ENCODE data around the gene URB2. TPM values are rescaled to one million over a fixed set of nuclear protein-coding genes. Genes with fewer than 3 reads are reported as not detected.

The URB2 gene
- 1 to 10 TPM; 6.8 to 8.9 TPM for total RNA-seq
- polyA plus RNA-seq = 1 to 10 TPM in 1 of 2 donors, under 1 TPM in 1; 0.50 to 2.1 TPM
- long read RNA-seq, donor 1, partial matches to known transcripts = 4 of 9 reads
- long read RNA-seq, donor 1, other reads (novel, unspliced or antisense) = 5 of 9 reads
- long read RNA-seq, donor 2, full-length matches to known transcripts = 1 of 4 reads
- long read RNA-seq, donor 2, partial matches to known transcripts = 1 of 4 reads
- long read RNA-seq, donor 2, other reads (novel, unspliced or antisense) = 2 of 4 reads

DNA sequence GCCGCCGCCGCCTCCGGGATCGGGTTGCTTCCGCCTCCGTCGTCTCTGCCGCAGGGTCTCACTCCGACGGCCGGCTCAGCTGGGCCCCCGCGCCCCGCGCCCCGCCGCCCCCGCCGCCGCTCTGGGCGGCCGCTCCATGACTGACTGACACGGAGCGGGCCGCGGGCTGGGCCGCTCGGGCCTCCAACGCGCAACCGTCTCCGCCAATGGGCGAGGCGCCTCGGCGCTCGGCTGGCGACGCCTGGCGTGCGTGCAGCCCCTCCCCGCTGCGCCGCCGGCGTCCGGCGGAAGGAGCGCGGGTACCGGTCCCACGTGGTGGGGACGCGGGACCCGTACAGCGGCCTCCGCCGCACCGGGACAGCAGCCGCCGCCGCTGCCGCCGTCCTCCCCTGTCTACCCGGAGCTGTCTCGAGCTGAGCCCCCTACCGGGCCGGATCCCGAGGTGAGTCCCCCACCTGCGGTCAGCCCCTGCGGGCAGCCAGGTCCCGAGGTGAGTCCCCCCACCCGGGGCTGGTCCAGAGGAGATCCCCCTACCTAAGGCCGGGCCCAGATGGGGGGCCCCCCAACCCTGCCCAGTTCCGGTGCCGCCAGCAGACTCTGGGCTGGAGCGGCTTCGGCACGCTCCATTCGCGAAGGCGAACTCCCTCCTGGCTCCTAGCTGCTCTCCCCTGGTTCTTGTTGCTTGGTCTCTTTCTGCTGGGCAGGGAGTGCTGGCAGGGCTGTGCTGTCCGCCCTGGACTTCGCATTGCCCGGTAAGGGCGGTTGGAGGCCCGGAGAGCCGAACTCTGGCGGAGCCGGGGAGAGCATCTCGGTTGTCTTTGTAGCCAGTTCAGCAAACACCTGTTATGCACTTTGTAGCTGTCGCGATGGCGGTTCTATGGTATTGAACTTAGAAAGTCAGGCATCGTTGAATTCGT lies at the start of gene URB2, which contains the start of gene TAF5L:
URB2 (plus strand) TSS at position 333 of the 917 bp plus-strand sequence. CDS start 1,387 bp downstream, outside the sequence.
TAF5L (minus strand) TSS at position 208 of the 917 bp plus-strand sequence. CDS start 11,640 bp downstream, outside the sequence.
- Histone ChIP-seq H3K27ac (ENCODE audit: low read depth in 1 of 2, low read length in 2 of 2) (peak within 1 kb of the TSS; percentile 56 to 80), H3K4me1 (ENCODE audit: control insufficient read depth in 1 of 2, insufficient read depth in 2 of 2, low read length in 2 of 2) (peaks cover 0 to 5% of the 10 kb centered on the region in 2 donors), H3K36me3 (ENCODE audit: control insufficient read depth in 1 of 2, insufficient read depth in 2 of 2, low read length in 1 of 2) (no peaks in the 10 kb centered on the region), H3K27me3 (ENCODE audit: control insufficient read depth in 1 of 2, insufficient read depth in 2 of 2, low read length in 1 of 2) (no peaks in the 10 kb centered on the region), H3K4me3 (ENCODE audit: low read length in 2 of 2) (peak within 1 kb of the TSS; percentile 80 to 100), H3K9me3 (ENCODE audit: control insufficient read depth, low read length) (no peaks in the 10 kb centered on the region)
- DNase-seq = peak; percentile 92 to 95
- intact Hi-C loops (cut with DNase I) = loop anchor here (2.0 kb wide), 3 partner anchors 27 to 67 kb away; partner anchors contain the start of gene ABCB10 (in 1 of the 2)
- 0 to 1% methylated on average over 70 to 97 of the region's 97 CpGs for WGBS, 2 donors
- peak; percentile 97 for ATAC-seq (ENCODE audit: low FRiP score)

DNA sequence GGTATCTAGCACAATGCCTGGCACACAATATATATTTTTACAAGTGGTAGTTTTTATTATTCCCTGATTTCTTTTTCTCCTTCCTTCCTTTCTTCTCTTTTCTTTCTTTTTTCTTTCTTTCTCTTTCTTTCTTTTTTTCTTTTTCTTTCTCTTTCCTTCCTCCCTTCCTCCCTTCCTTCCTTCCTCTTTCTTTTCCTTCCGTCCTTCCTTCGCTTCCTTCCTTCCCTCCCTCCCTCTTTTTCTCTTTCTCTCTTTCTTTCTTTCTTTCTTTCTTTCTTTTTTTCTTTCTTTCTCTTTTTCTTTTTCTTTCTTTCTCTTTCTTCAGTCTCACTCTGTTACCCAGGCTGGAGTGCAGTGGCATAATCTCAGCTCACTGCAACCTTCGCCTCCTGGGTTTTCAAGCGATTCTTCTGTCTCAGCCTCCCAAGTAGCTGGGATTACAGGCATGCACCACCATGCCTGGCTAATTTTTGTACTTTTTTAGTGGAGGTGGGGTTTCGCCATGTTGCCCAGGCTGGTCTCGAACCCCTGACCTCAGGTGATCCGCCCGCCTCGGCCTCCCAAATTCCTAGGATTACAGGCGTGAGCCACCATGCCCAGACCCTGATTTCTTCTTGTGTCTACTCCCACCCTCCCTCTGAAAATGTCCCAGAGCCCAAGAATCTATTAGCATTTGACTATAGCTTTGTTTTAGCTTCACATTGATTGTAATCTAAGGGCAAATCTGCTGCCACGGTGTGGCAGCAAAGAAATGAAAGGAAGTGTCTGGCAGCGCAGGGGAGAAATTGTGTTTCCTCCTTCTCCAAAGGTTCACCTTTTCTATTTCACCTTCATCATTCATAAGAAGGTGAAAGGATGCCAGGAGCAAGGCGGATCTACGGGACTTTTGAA lies 47.6 kb upstream of the URB2 start:
- Histone ChIP-seq H3K27me3 (ENCODE audit: control insufficient read depth in 1 of 2, insufficient read depth in 2 of 2, low read length in 1 of 2) (no peaks in the 10 kb centered on the region), H3K4me1 (ENCODE audit: control insufficient read depth in 1 of 2, insufficient read depth in 2 of 2, low read length in 2 of 2) (peaks cover 0 to 3% of the 10 kb centered on the region in 2 donors), H3K4me3 (ENCODE audit: low read length in 2 of 2) (no peak overlapping the region), H3K9me3 (ENCODE audit: control insufficient read depth, low read length) (no peaks in the 10 kb centered on the region), H3K27ac (ENCODE audit: low read depth in 1 of 2, low read length in 2 of 2) (no peak overlapping the region), H3K36me3 (ENCODE audit: control insufficient read depth in 1 of 2, insufficient read depth in 2 of 2, low read length in 1 of 2) (no peaks in the 10 kb centered on the region)
- WGBS, 2 donors = 70% methylated on average over 13 to 14 of the region's 14 CpGs
- DNase-seq = no peak
- no peak for ATAC-seq (ENCODE audit: low FRiP score)
- intact Hi-C loops (cut with DNase I) = loop anchor here in 1 of 2 donors (5.0 kb wide), 1 partner anchor 44 kb away; no protein-coding TSS in a partner anchor

DNA sequence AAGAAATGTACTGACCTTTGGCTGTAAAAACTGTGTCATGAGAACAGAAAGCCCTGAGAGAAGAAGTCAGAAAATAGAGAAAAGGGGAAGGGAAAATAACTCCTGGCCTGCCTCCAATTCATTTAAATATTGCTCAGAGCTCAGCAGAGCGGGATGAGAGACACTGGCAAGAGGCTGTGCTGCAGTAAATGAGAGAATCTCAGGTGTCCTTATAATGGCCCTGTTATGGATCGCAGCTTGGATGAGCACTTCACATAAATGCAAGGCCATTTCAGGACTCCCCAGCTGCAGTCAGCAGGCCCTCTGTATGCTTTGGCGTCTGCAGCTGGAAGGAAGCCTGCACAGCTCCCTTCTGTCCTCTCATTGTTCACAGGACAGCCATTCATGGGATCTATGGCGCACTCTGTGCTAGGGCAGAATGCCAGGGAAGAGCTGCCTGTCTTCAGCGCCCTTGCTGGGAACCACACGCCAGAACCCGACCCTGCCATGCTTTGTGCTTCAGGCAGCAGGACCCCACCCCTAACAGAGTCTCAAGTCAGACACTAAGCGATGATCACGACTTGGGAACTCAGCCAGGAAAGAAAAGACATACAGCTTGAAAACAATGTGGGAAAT lies 46.9 kb upstream of the URB2 start:
- 2 to 3% methylated on average over 9 of the region's 9 CpGs for WGBS, 2 donors
- peak in 1 of 2 donors; percentile 62 for DNase-seq
- intact Hi-C loops (cut with DNase I) = loop anchor here in 1 of 2 donors (5.0 kb wide), 1 partner anchor 43 kb away; no protein-coding TSS in a partner anchor
- Histone ChIP-seq H3K9me3 (ENCODE audit: control insufficient read depth, low read length) (no peaks in the 10 kb centered on the region), H3K4me3 (ENCODE audit: low read length in 2 of 2) (no peak overlapping the region), H3K36me3 (ENCODE audit: control insufficient read depth in 1 of 2, insufficient read depth in 2 of 2, low read length in 1 of 2) (no peaks in the 10 kb centered on the region), H3K27ac (ENCODE audit: low read depth in 1 of 2, low read length in 2 of 2) (peak overlapping the region in 1 of 2 donors; percentile 43), H3K4me1 (ENCODE audit: control insufficient read depth in 1 of 2, insufficient read depth in 2 of 2, low read length in 2 of 2) (peaks cover 0 to 3% of the 10 kb centered on the region in 2 donors), H3K27me3 (ENCODE audit: control insufficient read depth in 1 of 2, insufficient read depth in 2 of 2, low read length in 1 of 2) (no peaks in the 10 kb centered on the region)
- ATAC-seq (ENCODE audit: low FRiP score) = peak; percentile 75

DNA sequence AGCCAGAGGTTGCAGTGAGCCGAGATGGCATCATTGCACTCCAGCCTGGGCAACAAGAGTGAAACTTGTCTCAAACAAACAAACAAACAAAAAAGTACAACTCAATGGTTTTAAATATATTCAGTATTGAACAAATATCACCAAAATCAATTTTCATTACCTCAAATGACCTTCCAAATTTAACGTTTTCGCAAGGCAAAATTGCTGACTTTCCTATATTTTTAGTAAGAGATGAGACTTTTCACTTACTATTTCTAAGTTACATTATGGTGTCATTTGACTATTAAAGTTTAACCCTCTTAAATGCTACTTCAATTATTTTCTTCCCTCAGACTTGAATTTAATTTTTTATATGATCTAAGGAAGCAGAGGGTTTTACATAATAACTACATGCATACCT lies 44.6 kb upstream of the URB2 start:
- ATAC-seq (ENCODE audit: low FRiP score) = no peak
- peaks cover 0 to 1% of the 10 kb centered on the region in 2 donors for H3K36me3 ChIP-seq (ENCODE audit: control insufficient read depth in 1 of 2, insufficient read depth in 2 of 2, low read length in 1 of 2)
- no peak for DNase-seq
- no peak overlapping the region for H3K27ac ChIP-seq (ENCODE audit: low read depth in 1 of 2, low read length in 2 of 2)
- H3K9me3 ChIP-seq (ENCODE audit: control insufficient read depth, low read length) = no peaks in the 10 kb centered on the region
- H3K27me3 ChIP-seq (ENCODE audit: control insufficient read depth in 1 of 2, insufficient read depth in 2 of 2, low read length in 1 of 2) = no peaks in the 10 kb centered on the region
- intact Hi-C loops (cut with DNase I) = no loop called here
- WGBS, 2 donors = 76 to 80% methylated on average over 3 of the region's 3 CpGs
- peaks cover 0 to 3% of the 10 kb centered on the region in 2 donors for H3K4me1 ChIP-seq (ENCODE audit: control insufficient read depth in 1 of 2, insufficient read depth in 2 of 2, low read length in 2 of 2)
- H3K4me3 ChIP-seq (ENCODE audit: low read length in 2 of 2) = no peak overlapping the region

DNA sequence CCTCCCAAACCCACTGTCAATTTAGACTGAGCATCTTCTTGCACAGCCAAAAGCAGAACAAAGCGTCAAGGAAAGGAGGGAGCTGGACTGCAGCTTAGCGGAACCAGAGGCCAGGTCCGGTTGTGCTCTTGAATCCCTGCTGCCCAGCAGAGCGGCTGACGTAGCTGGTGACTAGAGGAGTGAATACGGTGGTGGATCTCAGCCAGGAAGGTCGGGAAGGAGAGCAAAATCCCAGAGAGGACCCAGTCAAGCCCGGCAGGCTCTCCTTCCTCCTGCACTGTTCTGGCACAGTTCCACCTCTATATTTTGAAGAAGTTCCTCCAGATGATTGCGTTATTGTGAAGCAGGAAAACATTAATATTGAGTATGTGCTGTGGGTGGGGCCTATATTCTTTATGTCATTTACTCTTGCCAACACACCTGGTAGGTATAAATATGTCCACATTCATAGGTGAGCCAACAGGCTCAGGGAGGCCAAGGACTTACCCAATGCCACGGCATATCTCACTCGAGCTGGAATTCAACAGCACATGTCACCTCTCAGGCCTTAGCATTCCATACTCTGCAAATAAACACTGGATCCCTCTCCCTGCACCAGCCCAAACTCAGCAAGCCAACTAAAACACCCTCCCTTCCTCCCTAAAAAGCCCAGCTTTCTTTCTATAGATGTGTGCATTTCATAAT lies 43.9 kb upstream of the URB2 start:
- Histone ChIP-seq H3K36me3 (ENCODE audit: control insufficient read depth in 1 of 2, insufficient read depth in 2 of 2, low read length in 1 of 2) (peaks cover 0 to 1% of the 10 kb centered on the region in 2 donors), H3K4me1 (ENCODE audit: control insufficient read depth in 1 of 2, insufficient read depth in 2 of 2, low read length in 2 of 2) (peaks cover 0 to 3% of the 10 kb centered on the region in 2 donors), H3K27me3 (ENCODE audit: control insufficient read depth in 1 of 2, insufficient read depth in 2 of 2, low read length in 1 of 2) (no peaks in the 10 kb centered on the region), H3K9me3 (ENCODE audit: control insufficient read depth, low read length) (no peaks in the 10 kb centered on the region), H3K27ac (ENCODE audit: low read depth in 1 of 2, low read length in 2 of 2) (peak overlapping the region in 1 of 2 donors; percentile 39), H3K4me3 (ENCODE audit: low read length in 2 of 2) (no peak overlapping the region)
- WGBS, 2 donors = 5 to 10% methylated on average over 11 of the region's 11 CpGs
- ATAC-seq (ENCODE audit: low FRiP score) (peak; percentile 69), DNase-seq (peak; percentile 83 to 87)
- intact Hi-C loops (cut with DNase I) = no loop called here

DNA sequence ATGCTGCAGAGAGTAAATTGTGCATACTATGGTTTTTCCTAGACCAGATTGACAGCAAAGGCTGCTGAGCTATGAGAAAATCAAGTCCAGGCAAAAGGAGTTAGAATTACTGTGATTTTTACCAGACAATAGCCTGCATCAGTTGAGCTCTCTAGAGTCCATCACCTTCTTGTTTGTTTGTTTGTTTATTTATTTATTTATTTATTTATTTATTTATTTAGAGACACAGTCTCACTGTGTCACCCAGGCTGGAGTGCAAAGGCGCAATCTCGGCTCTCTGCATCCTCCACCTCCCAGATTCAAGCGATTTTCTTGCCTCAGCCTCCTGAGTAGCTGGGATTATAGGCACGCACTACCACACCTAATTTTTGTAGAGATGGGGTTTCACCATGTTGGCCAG lies 43.3 kb upstream of the URB2 start:
- Histone ChIP-seq H3K36me3 (ENCODE audit: control insufficient read depth in 1 of 2, insufficient read depth in 2 of 2, low read length in 1 of 2) (peaks cover 0 to 1% of the 10 kb centered on the region in 2 donors), H3K27ac (ENCODE audit: low read depth in 1 of 2, low read length in 2 of 2) (peak overlapping the region in 1 of 2 donors; percentile 39), H3K4me1 (ENCODE audit: control insufficient read depth in 1 of 2, insufficient read depth in 2 of 2, low read length in 2 of 2) (peaks cover 0 to 3% of the 10 kb centered on the region in 2 donors), H3K4me3 (ENCODE audit: low read length in 2 of 2) (no peak overlapping the region), H3K27me3 (ENCODE audit: control insufficient read depth in 1 of 2, insufficient read depth in 2 of 2, low read length in 1 of 2) (no peaks in the 10 kb centered on the region), H3K9me3 (ENCODE audit: control insufficient read depth, low read length) (no peaks in the 10 kb centered on the region)
- 93 to 95% methylated on average over 4 of the region's 4 CpGs for WGBS, 2 donors
- intact Hi-C loops (cut with DNase I) = no loop called here
- DNase-seq = no peak
- no peak for ATAC-seq (ENCODE audit: low FRiP score)

DNA sequence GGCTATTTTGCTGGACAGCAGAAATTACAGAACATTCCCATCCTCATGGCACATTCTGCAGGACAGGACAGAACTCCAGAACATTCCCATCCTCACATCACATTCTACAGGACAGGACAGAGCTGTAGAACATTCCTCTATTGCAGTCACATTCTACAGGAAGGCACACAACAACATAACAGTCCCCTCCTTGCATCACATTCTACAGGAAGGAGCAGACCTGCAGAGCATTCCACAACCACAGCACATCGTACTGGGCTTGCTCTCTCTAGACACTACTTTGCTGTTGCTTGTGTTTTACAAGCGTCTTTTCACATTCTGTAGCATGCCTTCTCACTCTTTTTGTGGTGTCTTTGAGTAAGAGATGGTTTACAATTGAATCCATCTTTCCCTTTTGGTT lies 40.7 kb upstream of the URB2 start:
- Histone ChIP-seq H3K27ac (ENCODE audit: low read depth in 1 of 2, low read length in 2 of 2) (no peak overlapping the region), H3K36me3 (ENCODE audit: control insufficient read depth in 1 of 2, insufficient read depth in 2 of 2, low read length in 1 of 2) (peaks cover 0 to 1% of the 10 kb centered on the region in 2 donors), H3K4me3 (ENCODE audit: low read length in 2 of 2) (no peak overlapping the region), H3K27me3 (ENCODE audit: control insufficient read depth in 1 of 2, insufficient read depth in 2 of 2, low read length in 1 of 2) (no peaks in the 10 kb centered on the region), H3K4me1 (ENCODE audit: control insufficient read depth in 1 of 2, insufficient read depth in 2 of 2, low read length in 2 of 2) (peaks cover 0 to 3% of the 10 kb centered on the region in 2 donors), H3K9me3 (ENCODE audit: control insufficient read depth, low read length) (no peaks in the 10 kb centered on the region)
- 69 to 76% methylated on average over 2 of the region's 2 CpGs for WGBS, 2 donors
- intact Hi-C loops (cut with DNase I) = no loop called here
- ATAC-seq (ENCODE audit: low FRiP score) (no peak), DNase-seq (no peak)

All from aorta (tissue), 5 donors.